ENCODE results near the gene INSM1. TPM values are rescaled to one million over a fixed set of nuclear protein-coding genes. Genes with fewer than 3 reads are reported as not detected.

INSM1 gene
- total and polyA plus RNA-seq, 2 donors (not counting 3 experiments of a cell fraction or from before 2014, with no cell fraction given), result not detected

DNA sequence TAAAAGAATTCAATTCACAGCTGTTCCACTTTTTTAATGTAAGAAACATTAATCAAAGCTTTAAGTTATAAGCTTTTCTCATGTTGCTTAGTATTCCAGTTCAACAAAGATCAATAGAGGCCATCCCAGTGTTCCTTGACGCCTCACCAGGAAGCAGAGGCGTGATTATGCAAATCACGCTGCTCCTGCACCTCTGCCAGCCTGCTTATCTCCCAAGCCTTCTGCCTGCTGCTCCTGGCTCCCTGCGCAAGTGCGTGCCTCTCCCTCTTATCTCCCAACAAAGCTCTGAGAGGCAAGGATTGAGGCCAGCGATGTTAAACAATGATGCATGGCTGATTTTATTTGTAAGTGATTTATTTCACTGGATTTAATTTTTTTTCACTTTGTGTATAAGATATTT lies 42.8 kb downstream of the INSM1 start:
- Histone ChIP-seq H2AFZ (ENCODE audit: low read depth, low read length) (no peak overlapping the region), H3K36me3 (ENCODE audit: control insufficient read depth in 2 of 2, extremely low read depth in 1 of 2, insufficient read depth in 2 of 2, low read length in 2 of 2) (peaks cover 0 to 3% of the 10 kb centered on the region in 2 experiments), H3K4me3 (replicated peaks in 1 of 3; ENCODE audit: insufficient read depth in 1 of 3, low read depth in 1 of 3, low read length in 3 of 3) (no peak overlapping the region), H3K27ac (ENCODE audit: insufficient read depth, low read depth, low read length) (no peak overlapping the region), H4K20me1 (replicated peaks; ENCODE audit: control insufficient read depth, extremely low read depth, insufficient read depth, low read length) (no peaks in the 10 kb centered on the region), H3K27me3 (ENCODE audit: control insufficient read depth in 2 of 2, insufficient read depth in 2 of 2, low read length in 2 of 2) (no peaks in the 10 kb centered on the region), H3K9ac (replicated peaks; ENCODE audit: extremely low read depth, insufficient read depth, low read length) (no peak overlapping the region), H3K9me3 (replicated peaks; ENCODE audit: control insufficient read depth, insufficient read depth, low read length) (no peaks in the 10 kb centered on the region), H3K4me1 (ENCODE audit: control insufficient read depth, extremely low read depth, insufficient read depth, low read length) (peaks cover 6% of the 10 kb centered on the region), H3K79me2 (ENCODE audit: control insufficient read depth, insufficient read depth, low read length) (no peaks in the 10 kb centered on the region), H3K9me1 (replicated peaks; ENCODE audit: control insufficient read depth, extremely low read depth, insufficient read depth, low read length) (no peaks in the 10 kb centered on the region), H3K4me2 (ENCODE audit: insufficient read depth, low read length) (no peak overlapping the region)
- peak; percentile 71 for DNase-seq (ENCODE audit: low read depth, low spot score)
- peak; percentile 79 for FAIRE-seq
- no TSS peak for BruUV-seq (replicated peaks)
- intact Hi-C loops (cut with micrococcal nuclease), result loop anchor here (10.0 kb wide), 1 partner anchor 46 kb away; the partner anchor contains the start of gene INSM1
- TF ChIP-seq MYC (IDR thresholded peaks at IDR 0.05; ENCODE audit: low read depth, low read length) (no peak), POLR2AphosphoS5 (IDR thresholded peaks at IDR 0.05; ENCODE audit: insufficient read depth, low read depth, low read length) (no peak), GATA2 (IDR thresholded peaks at IDR 0.05; ENCODE audit: insufficient read depth, insufficient read length, low read depth, low read length) (no peak)
- ChIA-PET POLR2A (no interaction called here), CTCF (no interaction called here)
- dilution Hi-C loops (cut with MboI; ENCODE audit: extremely low pct_ligation_motif_present, low sequenced_read_pairs), result no loop called here

DNA sequence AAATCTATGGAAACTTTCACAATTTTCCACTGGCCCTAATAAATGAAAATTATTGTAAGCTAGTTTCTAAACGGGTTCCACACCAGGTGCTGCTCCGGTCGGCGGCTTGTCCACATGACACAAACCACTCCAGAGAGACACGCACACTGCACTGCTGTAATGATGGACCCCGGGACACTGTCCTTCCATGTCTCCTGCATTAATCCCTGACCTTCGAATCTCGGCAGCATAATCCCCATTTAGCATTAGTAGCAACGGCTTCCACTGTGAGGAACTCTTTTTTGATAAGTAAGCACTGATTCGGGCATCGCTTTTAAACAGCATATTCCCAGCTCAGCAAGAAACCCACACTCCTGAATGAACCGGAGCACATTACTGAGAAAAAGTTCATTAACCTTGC lies 43.5 kb downstream of the INSM1 start:
- POLR2A ChIA-PET, result no interaction called here
- no TSS peak for BruUV-seq (replicated peaks)
- no peak for FAIRE-seq

More for the DNA sequence above, 43.5 kb downstream of the INSM1 start:
- H3K9me1 ChIP-seq (replicated peaks; ENCODE audit: control insufficient read depth, extremely low read depth, insufficient read depth, low read length), result no peaks in the 10 kb centered on the region
- no peaks in the 10 kb centered on the region for H3K27me3 ChIP-seq (ENCODE audit: control insufficient read depth in 2 of 2, insufficient read depth in 2 of 2, low read length in 2 of 2)
- dilution Hi-C loops (cut with MboI; ENCODE audit: extremely low pct_ligation_motif_present, low sequenced_read_pairs), result no loop called here
- no peak for DNase-seq (ENCODE audit: low read depth, low spot score)
- peaks cover 0 to 3% of the 10 kb centered on the region in 2 experiments for H3K36me3 ChIP-seq (ENCODE audit: control insufficient read depth in 2 of 2, extremely low read depth in 1 of 2, insufficient read depth in 2 of 2, low read length in 2 of 2)
- H3K4me2 ChIP-seq (ENCODE audit: insufficient read depth, low read length), result no peak overlapping the region
- no peaks in the 10 kb centered on the region for H4K20me1 ChIP-seq (replicated peaks; ENCODE audit: control insufficient read depth, extremely low read depth, insufficient read depth, low read length)
- H3K4me3 ChIP-seq (replicated peaks in 1 of 3; ENCODE audit: insufficient read depth in 1 of 3, low read depth in 1 of 3, low read length in 3 of 3), result no peak overlapping the region
- intact Hi-C loops (cut with micrococcal nuclease), result loop anchor here (10.0 kb wide), 1 partner anchor 47 kb away; the partner anchor contains the start of gene INSM1
- CTCF ChIA-PET, result no interaction called here
- H3K9me3 ChIP-seq (replicated peaks; ENCODE audit: control insufficient read depth, insufficient read depth, low read length), result no peaks in the 10 kb centered on the region
- H3K4me1 ChIP-seq (ENCODE audit: control insufficient read depth, extremely low read depth, insufficient read depth, low read length), result peaks cover 6% of the 10 kb centered on the region
- no peak overlapping the region for H3K9ac ChIP-seq (replicated peaks; ENCODE audit: extremely low read depth, insufficient read depth, low read length)
- no peaks in the 10 kb centered on the region for H3K79me2 ChIP-seq (ENCODE audit: control insufficient read depth, insufficient read depth, low read length)
- H3K27ac ChIP-seq (ENCODE audit: insufficient read depth, low read depth, low read length), result no peak overlapping the region
- H2AFZ ChIP-seq (ENCODE audit: low read depth, low read length), result no peak overlapping the region
- TF ChIP-seq MYC (IDR thresholded peaks at IDR 0.05; ENCODE audit: low read depth, low read length) (no peak), JUN (IDR thresholded peaks at IDR 0.05; ENCODE audit: borderline replicate concordance, insufficient read depth, insufficient read length, low read depth) (no peak), POLR2AphosphoS5 (IDR thresholded peaks at IDR 0.05; ENCODE audit: insufficient read depth, low read depth, low read length) (no peak), POLR2A (IDR thresholded peaks at IDR 0.05; ENCODE audit: low read depth, low read length) (no peak), EZH2 (IDR thresholded peaks at IDR 0.05; ENCODE audit: borderline replicate concordance, low read depth, low read length, severe bottlenecking) (no peak), GATA2 (IDR thresholded peaks at IDR 0.05; ENCODE audit: insufficient read depth, insufficient read length, low read depth, low read length) (no peak), FOS (IDR thresholded peaks at IDR 0.05; ENCODE audit: borderline replicate concordance, insufficient read depth, low read length) (no peak)
- TF ChIP-seq, protein P1, sequence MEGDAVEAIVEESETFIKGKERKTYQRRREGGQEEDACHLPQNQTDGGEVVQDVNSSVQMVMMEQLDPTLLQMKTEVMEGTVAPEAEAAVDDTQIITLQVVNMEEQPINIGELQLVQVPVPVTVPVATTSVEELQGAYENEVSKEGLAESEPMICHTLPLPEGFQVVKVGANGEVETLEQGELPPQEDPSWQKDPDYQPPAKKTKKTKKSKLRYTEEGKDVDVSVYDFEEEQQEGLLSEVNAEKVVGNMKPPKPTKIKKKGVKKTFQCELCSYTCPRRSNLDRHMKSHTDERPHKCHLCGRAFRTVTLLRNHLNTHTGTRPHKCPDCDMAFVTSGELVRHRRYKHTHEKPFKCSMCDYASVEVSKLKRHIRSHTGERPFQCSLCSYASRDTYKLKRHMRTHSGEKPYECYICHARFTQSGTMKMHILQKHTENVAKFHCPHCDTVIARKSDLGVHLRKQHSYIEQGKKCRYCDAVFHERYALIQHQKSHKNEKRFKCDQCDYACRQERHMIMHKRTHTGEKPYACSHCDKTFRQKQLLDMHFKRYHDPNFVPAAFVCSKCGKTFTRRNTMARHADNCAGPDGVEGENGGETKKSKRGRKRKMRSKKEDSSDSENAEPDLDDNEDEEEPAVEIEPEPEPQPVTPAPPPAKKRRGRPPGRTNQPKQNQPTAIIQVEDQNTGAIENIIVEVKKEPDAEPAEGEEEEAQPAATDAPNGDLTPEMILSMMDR (IDR thresholded peaks at IDR 0.05; ENCODE audit: extremely low read depth in 1 of 2, insufficient read depth in 1 of 2, low read depth in 1 of 2, low read length in 2 of 2), result no peak
- TF ChIP-seq, protein P2, sequence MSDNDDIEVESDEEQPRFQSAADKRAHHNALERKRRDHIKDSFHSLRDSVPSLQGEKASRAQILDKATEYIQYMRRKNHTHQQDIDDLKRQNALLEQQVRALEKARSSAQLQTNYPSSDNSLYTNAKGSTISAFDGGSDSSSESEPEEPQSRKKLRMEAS (IDR thresholded peaks at IDR 0.05; ENCODE audit: insufficient read depth, insufficient read length), result no peak

Measured in endothelial cell of umbilical vein (primary cell).